ENCODE results near the gene KCNH6.

DNA sequence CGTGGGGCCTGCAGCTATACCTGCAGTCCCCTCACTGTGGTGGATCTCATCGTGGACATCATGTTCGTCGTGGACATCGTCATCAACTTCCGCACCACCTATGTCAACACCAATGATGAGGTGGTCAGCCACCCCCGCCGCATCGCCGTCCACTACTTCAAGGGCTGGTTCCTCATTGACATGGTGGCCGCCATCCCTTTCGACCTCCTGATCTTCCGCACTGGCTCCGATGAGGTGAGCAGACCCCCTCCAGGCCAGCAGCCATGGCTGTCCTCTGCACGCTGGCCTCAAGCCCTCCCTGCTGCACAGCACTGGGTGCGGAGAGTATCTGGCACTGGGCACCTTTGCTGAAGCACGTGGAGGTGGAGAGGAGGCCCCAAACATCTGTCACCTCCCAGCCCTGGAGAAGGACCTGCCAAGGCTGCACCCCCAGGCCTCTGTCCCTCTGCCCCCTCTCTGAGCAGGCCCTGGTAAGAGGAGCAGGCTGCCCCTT, 11.0 kb downstream of the KCNH6 start:
- TF ChIP-seq, protein P1, sequence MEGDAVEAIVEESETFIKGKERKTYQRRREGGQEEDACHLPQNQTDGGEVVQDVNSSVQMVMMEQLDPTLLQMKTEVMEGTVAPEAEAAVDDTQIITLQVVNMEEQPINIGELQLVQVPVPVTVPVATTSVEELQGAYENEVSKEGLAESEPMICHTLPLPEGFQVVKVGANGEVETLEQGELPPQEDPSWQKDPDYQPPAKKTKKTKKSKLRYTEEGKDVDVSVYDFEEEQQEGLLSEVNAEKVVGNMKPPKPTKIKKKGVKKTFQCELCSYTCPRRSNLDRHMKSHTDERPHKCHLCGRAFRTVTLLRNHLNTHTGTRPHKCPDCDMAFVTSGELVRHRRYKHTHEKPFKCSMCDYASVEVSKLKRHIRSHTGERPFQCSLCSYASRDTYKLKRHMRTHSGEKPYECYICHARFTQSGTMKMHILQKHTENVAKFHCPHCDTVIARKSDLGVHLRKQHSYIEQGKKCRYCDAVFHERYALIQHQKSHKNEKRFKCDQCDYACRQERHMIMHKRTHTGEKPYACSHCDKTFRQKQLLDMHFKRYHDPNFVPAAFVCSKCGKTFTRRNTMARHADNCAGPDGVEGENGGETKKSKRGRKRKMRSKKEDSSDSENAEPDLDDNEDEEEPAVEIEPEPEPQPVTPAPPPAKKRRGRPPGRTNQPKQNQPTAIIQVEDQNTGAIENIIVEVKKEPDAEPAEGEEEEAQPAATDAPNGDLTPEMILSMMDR (conservative IDR thresholded peaks at IDR 0.05; ENCODE audit: low read length), result no peak
- no peak for TF ChIP-seq EZH2phosphoT487 (IDR thresholded peaks at IDR 0.05; ENCODE audit: borderline replicate concordance)

Data from Loucy (cell line).